ENCODE measurements around the gene JADE1. TPM values are rescaled to one million over a fixed set of nuclear protein-coding genes. Genes with fewer than 3 reads are reported as not detected.
A peak's percentile ranks its signal among the peaks of the same experiment; 100 is the strongest.

JADE1 gene
- total RNA-seq, 3 donors from 2014 or later, result 51.2 to 86.7 (median 62.6) TPM

- Histone ChIP-seq H3K4me1 (no peaks in the 10 kb centered on the region), H3K27me3 (no peaks in the 10 kb centered on the region), H3K27ac (no peak overlapping the region), H3K36me3 (no peaks in the 10 kb centered on the region), H3K9me3 (no peaks in the 10 kb centered on the region), H3K4me3 (no peak overlapping the region)
- intact Hi-C loops (cut with DNase I; ENCODE audit: low total_unique reads), result no loop called here
- TF ChIP-seq POLR2AphosphoS5 (IDR thresholded peaks at IDR 0.05), result no peak
- TF ChIP-seq, protein P1, sequence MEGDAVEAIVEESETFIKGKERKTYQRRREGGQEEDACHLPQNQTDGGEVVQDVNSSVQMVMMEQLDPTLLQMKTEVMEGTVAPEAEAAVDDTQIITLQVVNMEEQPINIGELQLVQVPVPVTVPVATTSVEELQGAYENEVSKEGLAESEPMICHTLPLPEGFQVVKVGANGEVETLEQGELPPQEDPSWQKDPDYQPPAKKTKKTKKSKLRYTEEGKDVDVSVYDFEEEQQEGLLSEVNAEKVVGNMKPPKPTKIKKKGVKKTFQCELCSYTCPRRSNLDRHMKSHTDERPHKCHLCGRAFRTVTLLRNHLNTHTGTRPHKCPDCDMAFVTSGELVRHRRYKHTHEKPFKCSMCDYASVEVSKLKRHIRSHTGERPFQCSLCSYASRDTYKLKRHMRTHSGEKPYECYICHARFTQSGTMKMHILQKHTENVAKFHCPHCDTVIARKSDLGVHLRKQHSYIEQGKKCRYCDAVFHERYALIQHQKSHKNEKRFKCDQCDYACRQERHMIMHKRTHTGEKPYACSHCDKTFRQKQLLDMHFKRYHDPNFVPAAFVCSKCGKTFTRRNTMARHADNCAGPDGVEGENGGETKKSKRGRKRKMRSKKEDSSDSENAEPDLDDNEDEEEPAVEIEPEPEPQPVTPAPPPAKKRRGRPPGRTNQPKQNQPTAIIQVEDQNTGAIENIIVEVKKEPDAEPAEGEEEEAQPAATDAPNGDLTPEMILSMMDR (IDR thresholded peaks at IDR 0.05), result no peak
- no peak for TF ChIP-seq POLR2A (IDR thresholded peaks at IDR 0.05)
- no peak for DNase-seq (ENCODE audit: low spot score in 2 of 2)
Measured at GRCh38 chr4:128800284-128800683, 9.2 kb upstream of the JADE1 start.

DNA sequence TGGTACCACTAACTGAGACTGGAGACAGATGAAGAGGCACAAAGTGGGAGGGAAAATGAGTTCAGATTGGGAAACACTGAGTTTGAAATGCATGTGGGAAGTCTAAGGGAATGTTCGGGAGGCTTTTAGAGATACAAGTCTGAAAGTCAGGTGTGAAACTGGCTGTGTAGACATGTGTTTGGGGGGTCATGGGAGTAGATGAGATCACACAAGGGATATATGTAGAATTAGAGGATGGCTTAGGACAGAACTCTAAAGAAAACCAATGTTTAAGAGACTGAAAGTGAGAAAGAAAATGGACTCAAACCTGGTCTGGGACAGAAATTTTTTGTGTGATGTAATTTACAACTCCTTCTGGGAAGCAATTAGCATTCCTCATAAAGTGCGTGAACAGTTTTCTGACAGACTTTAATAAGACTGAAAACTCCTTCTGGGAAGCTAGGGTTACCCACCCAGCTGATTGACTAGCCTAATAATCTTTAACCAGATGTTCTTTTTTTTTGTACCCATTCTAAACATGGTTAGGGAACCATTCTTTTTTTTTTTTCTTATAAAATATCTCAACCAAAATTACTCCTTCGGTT lies 8.7 kb upstream of the JADE1 start:
- no peak for TF ChIP-seq POLR2A (IDR thresholded peaks at IDR 0.05)
- no peak for TF ChIP-seq POLR2AphosphoS5 (IDR thresholded peaks at IDR 0.05)
- TF ChIP-seq, protein P1 (IDR thresholded peaks at IDR 0.05), result no peak
- intact Hi-C loops (cut with DNase I; ENCODE audit: low total_unique reads), result no loop called here
- no peak for DNase-seq (ENCODE audit: low spot score in 2 of 2)

DNA sequence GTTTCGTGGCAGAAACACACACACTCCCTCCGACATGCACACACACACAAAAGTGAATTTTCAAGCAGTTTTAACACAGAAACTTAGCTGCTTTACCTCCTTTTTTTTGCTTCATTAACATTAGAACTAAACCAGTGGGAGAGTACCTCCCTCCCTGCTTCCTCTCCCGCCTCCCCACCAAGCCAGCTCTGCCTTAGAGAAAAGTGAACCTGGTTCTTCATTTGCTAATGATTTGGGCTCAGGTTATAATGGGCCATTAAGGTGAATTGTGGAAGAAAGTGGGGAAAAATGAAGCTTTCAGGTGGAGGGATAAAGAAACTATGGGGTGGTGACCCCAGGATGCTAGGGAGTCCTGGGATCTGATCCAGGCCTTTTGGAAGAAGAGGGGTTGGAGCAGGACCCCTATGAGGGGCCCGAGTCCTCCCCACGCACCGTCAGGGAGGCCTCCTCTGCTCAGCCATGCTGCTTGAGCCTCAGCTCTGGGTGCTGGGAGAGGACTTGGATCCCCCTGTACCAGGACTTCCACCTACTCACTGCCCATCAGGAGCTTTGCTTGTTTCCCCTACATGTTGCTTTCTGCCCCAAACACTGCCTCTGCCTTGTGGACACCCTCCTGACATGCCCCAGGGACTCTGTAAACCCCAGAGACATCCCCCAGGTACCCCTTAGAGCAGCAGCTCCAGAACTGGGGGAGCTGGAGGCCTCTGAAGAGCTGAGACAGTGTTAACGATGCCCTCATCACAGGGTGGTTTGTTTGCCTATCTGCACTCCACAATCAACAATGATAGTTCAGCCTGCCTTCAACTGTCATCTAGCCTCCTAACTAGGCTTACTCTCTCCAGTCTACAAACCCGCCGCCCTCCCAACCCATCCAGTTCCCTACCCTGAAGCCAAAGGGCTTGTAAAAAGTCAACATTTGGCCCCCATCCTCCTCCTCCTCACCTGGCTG lies 6.5 kb upstream of the JADE1 start:
- H3K9me3 ChIP-seq, result no peaks in the 10 kb centered on the region
- H3K27ac ChIP-seq, result no peak overlapping the region
- no peak overlapping the region for H3K4me3 ChIP-seq
- no peak for TF ChIP-seq POLR2A (IDR thresholded peaks at IDR 0.05)
- TF ChIP-seq, protein P1 (IDR thresholded peaks at IDR 0.05), result no peak
- no peak for TF ChIP-seq POLR2AphosphoS5 (IDR thresholded peaks at IDR 0.05)
- H3K36me3 ChIP-seq, result no peaks in the 10 kb centered on the region
- intact Hi-C loops (cut with DNase I; ENCODE audit: low total_unique reads), result no loop called here
- no peaks in the 10 kb centered on the region for H3K4me1 ChIP-seq
- no peak for DNase-seq (ENCODE audit: low spot score in 2 of 2)
- no peaks in the 10 kb centered on the region for H3K27me3 ChIP-seq

More for the DNA sequence above, 8.7 kb upstream of the JADE1 start:
- Histone ChIP-seq H3K27ac (no peak overlapping the region), H3K4me3 (no peak overlapping the region), H3K4me1 (no peaks in the 10 kb centered on the region), H3K36me3 (no peaks in the 10 kb centered on the region), H3K9me3 (no peaks in the 10 kb centered on the region), H3K27me3 (no peaks in the 10 kb centered on the region)

GRCh38 chr4:128803783-128804182 lies 5.7 kb upstream of the JADE1 start:
- intact Hi-C loops (cut with DNase I; ENCODE audit: low total_unique reads), result no loop called here
- DNase-seq (ENCODE audit: low spot score in 2 of 2), result no peak
- TF ChIP-seq, protein P1 (IDR thresholded peaks at IDR 0.05), result no peak
- TF ChIP-seq POLR2AphosphoS5 (IDR thresholded peaks at IDR 0.05), result no peak
- H3K4me1 ChIP-seq, result no peaks in the 10 kb centered on the region
- no peaks in the 10 kb centered on the region for H3K27me3 ChIP-seq
- no peaks in the 10 kb centered on the region for H3K36me3 ChIP-seq
- H3K9me3 ChIP-seq, result no peaks in the 10 kb centered on the region
- no peak overlapping the region for H3K4me3 ChIP-seq
- no peak overlapping the region for H3K27ac ChIP-seq

GRCh38 chr4:128810331-128810870 lies 901 bp downstream of the JADE1 start:
- Histone ChIP-seq H3K27me3 (no peaks in the 10 kb centered on the region), H3K27ac (peak overlapping the region; percentile 89 to 96), H3K36me3 (no peaks in the 10 kb centered on the region), H3K4me3 (peak overlapping the region; percentile 87 to 92 (median 92)), H3K4me1 (peaks cover 0 to 6% of the 10 kb centered on the region in 2 donors), H3K9me3 (no peaks in the 10 kb centered on the region)
- DNase-seq (ENCODE audit: low spot score in 2 of 2), result peak in 1 of 2 donors; percentile 44
- TF ChIP-seq, protein P1 (IDR thresholded peaks at IDR 0.05), result no peak
- no peak for TF ChIP-seq POLR2A (IDR thresholded peaks at IDR 0.05)
- no peak for TF ChIP-seq POLR2AphosphoS5 (IDR thresholded peaks at IDR 0.05)
- intact Hi-C loops (cut with DNase I; ENCODE audit: low total_unique reads), result no loop called here
